IPS-15b (cell line): ENCODE results near the gene NSG1.

Experiments used
- H3K27me3 ChIP-seq: one replicate; pipeline ENCODE4 v1.6.1; 2013; ENCODE audit warnings: low read length; ENCODE audit not compliant: control insufficient read depth, insufficient read depth
- H3K36me3 ChIP-seq: one replicate; pipeline ENCODE4 v1.6.1; 2013; ENCODE audit warnings: low read length; ENCODE audit not compliant: control insufficient read depth, insufficient read depth
- H3K4me1 ChIP-seq: one replicate; pipeline ENCODE4 v1.6.1; 2013; ENCODE audit warnings: mild to moderate bottlenecking, low read length; ENCODE audit not compliant: control insufficient read depth, insufficient read depth
- H3K4me3 ChIP-seq: one replicate; pipeline ENCODE4 v1.5.1; 2013; ENCODE audit warnings: low read depth, low read length
- H3K9ac ChIP-seq: one replicate; pipeline ENCODE4 v1.6.1; 2013; ENCODE audit warnings: low read depth, mild to moderate bottlenecking, low read length
- H3K9me3 ChIP-seq: one replicate; pipeline ENCODE4 v1.6.1; 2013; ENCODE audit warnings: mild to moderate bottlenecking, low read length; ENCODE audit not compliant: control insufficient read depth, insufficient read depth

Gene NSG1

DNA sequence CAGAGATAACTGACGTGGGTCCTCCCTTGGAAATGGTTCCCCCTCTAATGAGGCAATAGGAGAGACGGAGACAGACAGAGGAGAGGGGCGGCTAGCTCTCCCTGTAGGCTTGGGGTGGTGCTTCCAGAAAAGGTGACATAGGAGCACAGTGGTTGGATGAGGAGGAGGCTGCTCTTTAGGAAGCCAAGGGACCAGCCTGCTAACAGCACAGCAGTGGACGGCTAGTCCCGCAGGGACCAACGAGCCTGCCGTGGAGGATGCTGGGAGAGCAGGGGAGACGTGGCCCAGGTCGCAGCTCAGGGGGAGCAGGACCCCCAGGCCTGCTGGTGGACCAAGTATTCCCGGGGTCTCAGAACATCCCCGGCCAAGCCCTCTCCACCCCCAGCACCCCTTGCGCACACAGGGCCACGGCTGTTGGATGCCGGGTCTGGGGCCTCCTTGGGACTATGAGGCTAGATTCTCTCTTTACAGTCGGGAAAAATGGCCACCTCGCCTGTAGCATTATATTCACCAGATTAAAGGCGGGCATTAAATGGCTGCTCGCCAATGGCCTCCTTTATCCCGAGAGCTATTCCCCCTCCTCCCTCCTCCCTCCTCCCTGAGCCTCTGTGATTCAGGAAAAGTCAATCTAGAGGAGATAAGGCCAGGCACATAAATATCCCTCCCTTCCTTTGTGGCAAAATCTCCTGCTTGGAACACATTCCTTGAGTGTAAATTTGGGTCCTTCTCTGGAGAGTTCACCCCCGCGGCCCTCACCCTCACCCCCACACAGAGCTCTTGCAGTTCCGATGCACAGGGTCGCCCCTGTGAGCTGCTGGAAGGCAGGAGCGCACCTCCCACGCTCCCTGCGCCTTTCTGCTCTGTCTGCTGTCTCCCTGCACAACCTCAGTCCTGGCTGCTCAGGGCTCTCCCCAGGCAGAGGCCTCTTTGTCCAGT lies 30.5 kb upstream of the NSG1 start:
- H3K9me3 ChIP-seq = no peaks in the 10 kb centered on the region
- H3K4me3 ChIP-seq = no peak overlapping the region
- no peaks in the 10 kb centered on the region for H3K27me3 ChIP-seq
- no peaks in the 10 kb centered on the region for H3K4me1 ChIP-seq
- no peaks in the 10 kb centered on the region for H3K36me3 ChIP-seq
- H3K9ac ChIP-seq = no peak overlapping the region

DNA sequence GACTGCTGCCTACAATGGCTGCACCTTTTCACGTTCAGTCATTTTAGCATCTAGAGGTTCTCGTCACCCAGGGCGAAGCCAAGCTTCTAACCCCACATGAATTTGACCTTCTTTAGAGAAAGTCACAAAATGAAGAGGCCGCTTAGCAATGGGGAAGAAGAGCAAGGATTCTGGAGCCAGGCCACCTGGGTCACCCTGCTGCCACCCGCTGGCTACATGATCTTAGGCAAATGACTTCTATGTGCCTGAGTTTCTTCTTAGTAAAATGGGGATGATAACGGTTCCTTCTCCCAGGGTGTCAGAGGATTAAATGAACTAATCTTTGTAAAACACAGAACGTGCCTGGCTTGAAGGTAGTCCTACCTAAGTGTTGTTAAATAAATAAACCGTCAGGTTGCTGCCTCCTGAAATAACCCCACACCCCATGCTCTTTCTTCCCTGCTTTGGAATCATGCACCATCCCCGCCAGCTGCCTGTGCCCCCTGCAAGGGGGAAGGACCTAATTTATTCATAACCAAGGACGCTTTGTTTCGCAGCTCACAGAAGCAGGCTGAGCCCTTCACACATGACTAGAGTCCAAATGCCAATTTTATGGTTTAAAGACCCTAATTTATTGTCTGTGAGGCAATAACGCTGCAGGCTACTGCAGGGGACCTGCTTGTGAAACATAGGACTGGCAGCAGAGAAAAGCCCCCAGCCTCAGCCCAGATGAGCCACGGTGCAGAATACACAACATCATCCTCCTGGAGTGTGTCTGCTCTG lies 28.6 kb upstream of the NSG1 start:
- Histone ChIP-seq H3K4me3 (no peak overlapping the region), H3K9me3 (no peaks in the 10 kb centered on the region), H3K9ac (no peak overlapping the region), H3K27me3 (no peaks in the 10 kb centered on the region), H3K4me1 (no peaks in the 10 kb centered on the region), H3K36me3 (no peaks in the 10 kb centered on the region)

DNA sequence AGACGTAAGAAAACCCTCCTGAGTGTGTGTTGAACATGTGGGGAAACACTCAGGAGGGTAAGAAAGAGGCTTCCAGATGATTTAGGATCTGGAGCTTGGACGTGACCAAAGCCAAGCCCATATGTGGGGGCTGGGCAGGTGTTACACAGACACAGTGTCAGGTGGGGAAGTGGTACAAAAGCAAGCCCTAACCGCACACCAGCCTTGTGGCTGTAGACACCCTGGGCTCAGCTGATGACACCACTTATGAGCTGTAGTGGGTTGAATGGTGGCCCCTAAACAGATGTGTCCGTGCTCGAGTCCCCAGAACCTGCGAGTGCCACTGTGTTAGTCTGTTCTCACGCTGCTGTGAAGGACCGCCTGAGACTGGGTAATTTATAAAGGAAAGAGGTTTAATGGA lies 25.0 kb upstream of the NSG1 start:
- Histone ChIP-seq H3K9ac (no peak overlapping the region), H3K27me3 (no peaks in the 10 kb centered on the region), H3K36me3 (no peaks in the 10 kb centered on the region), H3K9me3 (no peaks in the 10 kb centered on the region), H3K4me3 (no peak overlapping the region), H3K4me1 (no peaks in the 10 kb centered on the region)

DNA sequence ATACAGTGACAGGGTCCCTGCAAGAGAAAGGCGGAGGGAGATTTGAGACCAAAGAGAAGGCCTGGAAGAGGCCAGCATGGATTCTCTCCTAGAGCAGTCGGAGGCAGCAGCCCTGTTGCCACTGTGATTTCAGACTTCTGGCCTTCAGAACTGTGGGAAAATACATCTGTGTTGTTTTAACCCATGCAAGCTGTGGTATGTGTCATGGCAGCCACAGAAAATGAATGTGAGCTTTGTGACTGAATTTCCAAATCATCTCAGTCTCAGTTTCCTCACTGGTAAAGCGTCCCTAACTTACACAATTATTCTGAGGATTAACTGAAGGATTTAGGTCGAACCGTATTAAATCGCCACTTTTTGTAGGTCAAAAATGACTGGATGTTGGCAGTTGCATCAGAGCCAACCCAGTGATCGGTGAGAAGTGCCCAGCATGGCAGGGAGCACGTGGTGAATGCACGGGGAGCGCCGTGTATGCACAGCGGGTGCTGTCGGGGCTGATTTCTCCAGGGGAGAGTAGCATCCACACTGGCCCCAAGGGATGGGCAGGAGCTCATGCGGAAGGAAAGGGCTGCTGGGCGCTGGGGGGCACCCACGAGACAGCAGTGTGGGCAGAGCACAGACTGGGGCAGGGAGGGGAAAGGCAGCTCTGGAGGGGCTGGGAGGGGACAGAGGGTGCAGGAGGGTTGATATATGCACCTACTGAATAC lies 23.8 kb upstream of the NSG1 start:
- Histone ChIP-seq H3K9ac (no peak overlapping the region), H3K9me3 (no peaks in the 10 kb centered on the region), H3K4me1 (no peaks in the 10 kb centered on the region), H3K4me3 (no peak overlapping the region), H3K36me3 (no peaks in the 10 kb centered on the region), H3K27me3 (no peaks in the 10 kb centered on the region)

DNA sequence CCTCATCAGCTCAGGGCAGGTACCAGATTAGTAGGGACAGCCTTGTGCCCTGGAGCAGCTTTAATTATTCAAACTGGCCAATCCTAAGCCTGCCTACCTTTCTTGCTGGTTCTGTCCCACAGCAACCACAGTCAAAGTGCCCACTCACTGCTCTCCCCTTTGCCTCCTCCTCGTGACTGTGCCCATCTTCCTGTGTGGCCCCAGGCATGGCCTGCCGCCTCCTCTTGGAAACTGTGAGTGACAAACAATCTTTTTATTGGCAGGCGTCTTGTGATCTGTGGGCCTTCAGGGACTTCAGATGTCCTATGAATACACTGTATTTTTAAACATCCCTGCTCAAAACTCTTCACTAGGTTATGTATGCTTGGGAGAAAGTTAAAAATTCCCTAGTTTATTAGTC lies 22.8 kb upstream of the NSG1 start:
- Histone ChIP-seq H3K9ac (no peak overlapping the region), H3K36me3 (no peaks in the 10 kb centered on the region), H3K9me3 (no peaks in the 10 kb centered on the region), H3K4me1 (no peaks in the 10 kb centered on the region), H3K27me3 (no peaks in the 10 kb centered on the region), H3K4me3 (no peak overlapping the region)

DNA sequence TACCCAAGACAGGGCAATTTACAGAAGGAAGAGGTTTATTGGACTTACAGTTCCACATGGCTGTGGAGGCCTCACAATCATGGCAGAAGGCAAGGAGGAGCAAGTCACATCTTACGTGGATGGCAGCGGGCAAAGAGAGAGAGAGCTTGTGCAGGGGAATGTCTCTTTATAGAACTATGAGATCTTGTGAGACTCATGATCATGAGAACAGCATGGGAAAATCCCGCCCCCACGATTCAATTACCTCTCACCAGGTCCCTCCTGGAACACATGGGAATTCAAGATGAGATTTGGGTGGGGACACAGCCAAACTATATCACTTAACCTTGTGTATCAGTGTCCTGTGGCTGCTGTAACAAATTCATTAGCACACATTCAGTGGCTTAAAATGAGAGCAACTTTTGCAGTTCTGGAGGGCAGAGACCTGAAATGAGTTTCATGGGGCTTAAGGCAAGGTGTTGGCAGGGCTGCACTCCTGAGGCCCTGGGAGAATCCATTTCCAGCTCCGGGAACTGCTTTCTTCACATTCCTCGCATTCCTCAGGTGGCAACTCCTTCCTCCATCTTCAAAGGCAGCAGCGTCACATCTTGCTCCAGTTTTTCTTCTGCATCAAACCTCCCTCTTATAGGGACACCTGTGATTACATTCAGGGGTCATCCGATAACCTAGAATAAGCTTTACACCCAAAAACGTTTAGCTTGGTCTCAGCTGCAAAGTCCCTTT lies 22.3 kb upstream of the NSG1 start:
- Histone ChIP-seq H3K4me3 (no peak overlapping the region), H3K36me3 (no peaks in the 10 kb centered on the region), H3K9ac (no peak overlapping the region), H3K9me3 (no peaks in the 10 kb centered on the region), H3K27me3 (no peaks in the 10 kb centered on the region), H3K4me1 (no peaks in the 10 kb centered on the region)

DNA sequence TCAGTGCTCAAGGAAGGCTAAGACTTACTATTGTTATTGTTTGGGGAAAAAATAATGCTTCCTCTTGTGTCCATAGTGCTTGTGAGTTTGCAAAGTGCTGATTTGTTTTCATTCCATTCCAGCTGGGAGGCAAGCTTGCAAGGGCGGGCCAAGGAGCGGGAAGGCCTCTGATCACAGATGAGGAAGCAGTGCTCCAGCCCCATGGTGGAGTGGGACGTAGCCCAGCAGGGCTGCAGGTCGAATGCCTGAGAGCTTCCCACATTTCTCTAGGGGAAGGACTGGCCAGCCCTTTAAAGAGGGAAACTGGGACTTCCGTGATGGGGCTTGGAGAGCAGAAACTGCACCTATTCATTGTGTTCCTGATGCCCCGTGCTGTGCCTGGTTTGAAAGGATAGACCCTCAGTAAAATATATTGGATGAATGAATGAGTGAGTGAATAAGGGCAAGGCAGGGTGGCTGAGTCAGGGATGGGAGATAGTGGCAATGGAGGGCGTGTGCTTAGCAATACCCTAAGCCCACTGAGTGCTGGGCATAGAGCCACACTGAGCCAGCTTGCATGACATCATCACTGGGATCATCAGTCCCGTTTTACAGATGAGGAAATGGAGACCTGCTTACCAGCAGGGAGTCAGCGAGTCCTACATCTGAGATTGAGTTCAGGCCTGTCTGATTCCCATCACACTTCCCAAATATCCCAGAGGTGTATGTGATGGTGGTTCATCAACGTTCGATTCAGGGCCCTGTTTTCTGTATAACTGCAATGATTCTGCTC lies 17.9 kb upstream of the NSG1 start:
- Histone ChIP-seq H3K9ac (no peak overlapping the region), H3K27me3 (no peaks in the 10 kb centered on the region), H3K4me3 (no peak overlapping the region), H3K36me3 (no peaks in the 10 kb centered on the region), H3K9me3 (no peaks in the 10 kb centered on the region), H3K4me1 (no peaks in the 10 kb centered on the region)

DNA sequence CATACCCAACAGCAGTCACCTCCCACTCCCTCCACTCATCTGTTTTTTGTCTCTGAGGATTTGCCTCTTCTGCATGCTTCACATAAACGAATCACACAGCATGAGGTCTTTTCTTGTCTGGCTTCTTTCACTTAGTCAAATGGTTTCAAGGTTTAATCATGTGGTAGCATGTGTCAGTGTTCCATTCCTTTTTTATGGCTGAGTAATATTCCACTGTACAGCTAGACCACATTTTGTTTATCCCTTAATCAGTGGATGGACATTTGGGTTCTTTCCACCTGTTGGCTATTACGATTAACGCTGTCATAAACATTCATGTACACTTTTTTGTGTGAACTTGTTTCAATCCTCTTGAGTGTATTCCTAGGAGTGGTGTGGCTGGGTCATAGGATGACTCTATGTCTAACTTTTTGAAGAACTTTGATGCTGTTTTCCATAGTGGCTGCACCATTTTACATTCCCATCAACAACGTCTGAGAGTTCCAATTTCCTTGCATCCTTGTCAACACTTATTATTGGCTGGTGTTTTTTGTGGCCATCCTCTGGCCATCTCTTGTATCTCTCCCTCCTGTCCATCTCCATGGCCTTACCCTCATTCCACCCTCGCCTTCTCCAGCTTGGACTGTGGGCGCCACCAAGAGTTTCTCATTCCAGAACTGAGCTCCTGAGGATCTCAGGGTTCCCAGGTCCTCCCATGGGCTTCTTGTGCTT lies 12.4 kb upstream of the NSG1 start:
- H3K9ac ChIP-seq = no peak overlapping the region
- no peak overlapping the region for H3K4me3 ChIP-seq
- no peaks in the 10 kb centered on the region for H3K9me3 ChIP-seq
- no peaks in the 10 kb centered on the region for H3K27me3 ChIP-seq
- H3K36me3 ChIP-seq = no peaks in the 10 kb centered on the region
- H3K4me1 ChIP-seq = no peaks in the 10 kb centered on the region

DNA sequence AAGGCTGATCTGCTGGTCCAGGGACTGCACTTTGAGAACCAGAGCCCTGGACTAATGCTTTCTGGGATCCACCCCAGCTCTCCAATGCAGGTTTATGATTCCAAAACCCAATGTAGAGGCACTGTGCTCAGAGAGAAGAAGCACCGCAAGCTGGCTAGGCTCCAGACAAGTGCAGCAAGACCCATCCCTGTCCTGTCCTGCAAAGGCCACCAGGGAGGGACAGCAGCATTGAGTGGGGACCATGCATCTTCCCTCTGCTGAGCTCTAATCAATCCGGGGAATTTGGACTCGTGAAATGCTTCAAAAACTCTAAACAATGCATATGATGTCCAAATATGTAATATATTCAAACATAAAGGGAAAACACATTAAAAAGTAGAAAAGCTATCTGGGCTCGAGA lies 10.8 kb upstream of the NSG1 start:
- H3K4me3 ChIP-seq = no peak overlapping the region
- H3K36me3 ChIP-seq = no peaks in the 10 kb centered on the region
- H3K27me3 ChIP-seq = no peaks in the 10 kb centered on the region
- H3K9me3 ChIP-seq = no peaks in the 10 kb centered on the region
- H3K4me1 ChIP-seq = peaks cover 2% of the 10 kb centered on the region
- no peak overlapping the region for H3K9ac ChIP-seq

DNA sequence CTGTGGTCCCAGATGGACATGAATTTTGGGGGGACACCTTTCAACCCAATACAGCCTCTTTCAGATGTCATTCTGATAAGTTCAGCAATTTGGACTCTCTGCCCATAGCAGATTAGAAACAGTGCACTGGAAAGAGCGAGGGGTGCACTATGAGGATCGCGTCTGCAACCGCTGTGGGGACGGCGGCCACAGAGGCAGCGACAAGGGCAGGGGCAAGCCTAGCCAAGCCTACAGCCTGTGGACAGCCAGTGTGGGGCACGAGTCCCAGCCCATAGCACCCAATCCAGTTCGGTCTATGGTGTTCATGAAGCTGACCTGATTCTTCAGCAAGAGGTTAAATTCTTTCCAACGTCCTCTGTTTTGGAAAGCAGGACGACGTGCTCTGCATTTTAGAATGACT lies 9.7 kb upstream of the NSG1 start:
- Histone ChIP-seq H3K36me3 (no peaks in the 10 kb centered on the region), H3K4me1 (peaks cover 5% of the 10 kb centered on the region), H3K27me3 (no peaks in the 10 kb centered on the region), H3K9me3 (no peaks in the 10 kb centered on the region), H3K9ac (no peak overlapping the region), H3K4me3 (no peak overlapping the region)
